ENCODE measurements around the gene TRIM43B.
"Not testable (repeated sequence)": the region's sequence is repeated elsewhere in the genome, so short reads cannot be mapped to it uniquely, and the experiment has no call there.

Gene TRIM43B

DNA sequence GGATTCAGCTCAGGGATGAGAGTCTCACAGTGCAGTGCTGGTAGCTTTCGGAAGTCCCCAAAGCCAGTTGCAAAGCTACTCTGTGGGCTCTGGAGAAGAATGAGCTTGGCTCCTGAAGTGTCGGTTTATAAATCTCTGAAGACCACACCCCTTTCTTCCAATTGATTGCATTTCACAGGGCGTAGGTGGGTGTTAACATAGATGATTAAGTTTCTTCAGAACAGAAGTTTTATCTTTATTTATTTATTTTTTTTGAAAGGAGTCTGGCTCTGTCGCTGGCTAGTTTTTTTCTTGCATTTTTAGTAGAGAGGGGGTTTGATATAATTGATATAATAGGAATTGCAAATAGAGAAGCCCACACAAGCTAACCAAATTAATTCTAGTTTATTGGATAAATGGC lies at the start of gene TRIM43B:
TRIM43B (minus strand) TSS at position 101 of the 400 bp plus-strand sequence. CDS start 2,040 bp downstream, outside the sequence.
- DNase-seq (ENCODE audit: low spot score): not testable (repeated sequence)

DNA sequence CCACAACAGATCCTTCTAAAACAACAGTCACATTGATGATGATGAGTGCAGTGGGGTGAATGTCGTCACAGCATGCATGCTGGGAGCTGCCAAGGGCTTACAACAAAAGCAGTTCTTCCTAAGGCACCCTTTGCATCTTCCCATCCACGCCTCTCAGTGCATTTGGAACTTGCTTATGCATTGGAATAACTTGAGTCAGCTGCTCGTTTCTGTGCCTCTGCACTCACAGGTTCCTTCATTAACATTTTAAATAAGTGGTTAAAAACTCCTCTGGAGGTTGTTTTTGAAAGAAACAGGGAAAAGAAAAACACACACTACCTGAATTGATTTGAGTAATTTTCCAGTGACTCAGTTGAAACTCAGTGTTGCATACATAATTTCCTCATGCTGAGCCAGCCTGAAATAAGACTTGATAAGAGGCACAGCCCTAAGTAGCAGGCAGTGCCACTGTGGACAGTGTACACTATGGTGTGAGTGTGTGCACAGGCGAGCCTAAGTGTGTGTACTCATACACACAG lies 46.8 kb upstream of the TRIM43B start:
- no peak for DNase-seq (ENCODE audit: low spot score)

DNA sequence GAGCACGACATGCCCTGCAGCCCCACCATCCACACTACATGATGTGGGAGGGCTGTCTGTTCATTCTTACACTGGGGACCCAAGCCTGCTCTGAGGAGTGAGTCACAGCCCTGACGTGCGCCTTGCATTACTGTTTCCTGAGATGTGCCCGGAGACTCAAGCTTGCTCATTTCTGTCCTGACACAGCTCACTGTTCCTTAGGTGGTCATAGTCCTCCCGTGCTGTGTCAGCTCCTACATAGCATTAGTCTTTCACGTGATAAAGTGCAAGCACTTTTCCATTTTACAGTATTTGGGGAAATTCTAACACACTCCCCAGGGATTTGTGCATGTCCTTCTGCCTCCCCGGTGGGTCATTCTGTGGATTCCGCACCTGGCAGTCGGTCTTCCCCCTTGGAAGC lies 46.2 kb upstream of the TRIM43B start:
- DNase-seq (ENCODE audit: low spot score): peak; percentile 48

DNA sequence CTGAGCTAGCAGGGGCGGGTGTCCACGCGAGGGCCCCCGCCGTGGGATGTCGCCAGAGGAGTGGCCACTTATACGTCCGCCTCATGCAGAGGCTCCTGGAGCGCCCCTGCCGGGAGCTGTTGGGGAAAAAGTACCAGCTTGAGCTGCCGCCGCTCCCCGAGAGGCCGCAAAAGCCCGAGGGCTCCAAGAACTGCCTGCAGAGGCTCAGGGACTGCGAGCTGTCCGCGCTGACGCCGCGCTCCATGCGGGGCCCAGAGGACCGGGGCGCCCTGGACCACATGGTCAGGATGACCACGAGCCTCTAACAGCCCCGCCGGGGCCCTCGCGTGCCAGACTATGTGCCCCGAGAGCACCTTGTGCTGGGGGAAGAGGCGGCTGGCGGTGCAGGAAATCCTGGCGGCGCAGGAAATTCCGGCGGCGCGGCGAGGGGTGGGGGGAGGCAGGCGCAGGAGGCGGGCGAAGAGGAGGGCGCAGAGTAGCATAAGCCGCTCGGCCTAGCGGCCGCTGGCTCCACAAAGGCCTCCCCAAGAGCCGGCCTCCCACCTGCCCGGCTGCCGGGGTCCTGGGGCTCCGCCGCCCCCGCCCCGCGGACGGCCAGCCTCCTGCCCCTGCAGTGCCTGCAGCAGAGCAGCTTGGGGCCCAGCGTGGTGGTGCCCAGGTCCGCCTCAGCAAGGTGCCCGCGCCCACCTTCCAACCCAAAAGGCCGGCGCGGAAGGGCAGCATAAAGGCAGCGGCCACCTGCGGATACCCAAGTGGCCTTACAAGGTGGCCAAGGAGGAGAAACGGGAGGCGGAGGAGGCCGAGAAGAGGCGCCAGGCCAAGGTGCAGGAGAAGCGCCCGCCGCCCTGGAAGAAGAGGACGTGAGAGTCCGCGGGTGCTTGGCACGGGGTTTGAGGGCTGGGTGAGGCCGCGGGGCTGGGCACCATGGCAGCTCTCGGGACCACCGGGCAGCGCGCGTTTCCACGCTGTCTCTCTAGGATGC lies 42.1 kb upstream of the TRIM43B start:
- DNase-seq (ENCODE audit: low spot score): peak; percentile 80

DNA sequence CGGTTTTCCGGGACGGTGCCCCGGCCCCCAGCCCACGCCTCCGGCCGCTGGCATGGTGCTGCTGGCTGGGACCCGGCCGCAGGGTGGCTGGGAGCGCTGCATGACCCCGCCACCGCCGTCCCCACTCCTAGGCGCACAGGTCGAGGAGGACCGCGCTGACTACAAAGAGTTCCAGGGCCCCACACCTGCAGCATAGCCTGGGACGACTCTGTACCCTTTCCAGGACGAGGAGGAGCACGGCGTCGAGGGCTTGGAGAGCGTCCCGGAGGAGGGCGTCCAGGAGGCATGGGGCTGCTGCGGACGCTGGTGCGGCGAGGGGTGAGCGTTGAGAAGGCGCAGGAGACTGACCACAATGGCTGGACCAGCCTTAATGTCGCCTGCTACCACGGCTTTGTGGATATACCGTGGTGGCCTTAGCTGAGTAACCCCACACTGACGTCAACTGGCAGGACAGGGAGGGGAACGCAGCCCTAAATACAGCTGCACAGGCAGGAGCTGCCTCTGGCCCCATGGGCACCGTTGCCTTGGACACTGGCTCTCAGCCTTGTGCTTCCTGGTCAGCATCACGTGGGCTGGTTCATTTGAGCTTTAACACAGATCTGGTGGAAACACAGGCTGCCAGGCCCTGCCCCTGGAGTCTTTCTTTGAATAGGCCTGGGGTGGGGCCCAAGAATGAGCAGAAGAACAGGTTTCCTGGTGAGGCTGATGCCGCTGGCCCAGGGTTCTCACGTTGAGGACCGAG lies 40.9 kb upstream of the TRIM43B start:
- DNase-seq (ENCODE audit: low spot score): no peak

DNA sequence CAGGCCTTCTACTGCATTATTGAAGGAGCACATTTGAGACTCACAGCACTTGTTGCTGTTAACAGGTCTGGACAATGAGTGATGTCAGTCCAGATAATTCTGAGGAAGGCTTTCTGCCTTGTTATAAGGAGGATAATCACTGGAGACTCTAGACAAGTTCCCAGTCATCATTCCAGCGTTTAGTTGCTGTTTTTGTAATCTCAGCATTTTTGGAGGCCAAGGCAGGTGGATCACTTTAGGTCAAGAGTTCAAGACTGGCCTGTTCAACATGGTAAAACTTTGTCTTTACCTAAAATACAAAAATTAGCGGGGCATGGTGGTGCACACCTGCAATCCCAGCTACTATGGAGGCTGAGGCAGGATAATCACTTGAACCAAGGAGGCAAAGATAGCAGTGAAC lies 39.6 kb upstream of the TRIM43B start:
- no peak for DNase-seq (ENCODE audit: low spot score)

DNA sequence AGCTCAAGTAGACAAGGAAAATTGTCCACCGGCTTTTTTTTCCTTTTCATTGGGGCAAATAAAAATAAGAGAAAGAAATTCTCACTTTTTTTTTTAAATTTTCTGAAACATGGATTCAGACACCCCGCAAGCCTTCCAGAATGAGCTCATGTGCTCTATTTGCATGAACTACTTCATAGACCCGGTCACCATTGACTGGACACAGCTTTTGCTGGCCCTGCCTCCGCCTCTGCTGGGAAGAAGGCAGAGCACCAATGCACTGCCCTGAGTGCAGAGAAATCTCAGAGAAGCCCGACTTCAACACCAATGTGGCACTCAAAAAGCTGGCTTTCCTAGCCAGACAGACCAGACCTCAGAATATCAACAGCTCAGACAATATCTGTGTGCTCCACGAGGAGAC lies 30.2 kb upstream of the TRIM43B start:
- DNase-seq (ENCODE audit: low spot score): no peak

DNA sequence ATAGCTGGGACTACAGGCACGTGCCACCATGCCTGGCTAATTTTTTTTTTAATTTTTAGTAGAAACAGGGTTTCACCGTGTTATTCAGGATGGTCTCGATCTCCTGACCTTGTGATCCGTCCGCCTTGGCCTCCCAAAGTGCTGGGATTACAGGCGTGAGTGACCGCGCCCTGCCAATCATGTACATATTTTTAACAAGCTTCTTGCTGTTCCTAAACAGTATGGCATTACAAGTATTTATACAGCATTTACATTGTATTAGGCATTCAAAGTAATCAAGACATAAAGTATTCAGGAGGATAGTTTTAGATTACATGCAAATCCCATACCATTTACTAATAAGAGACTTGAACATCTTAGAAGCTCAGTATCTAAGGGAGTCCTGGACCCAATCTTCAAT lies 29.7 kb upstream of the TRIM43B start:
- DNase-seq (ENCODE audit: low spot score): not testable (repeated sequence)

DNA sequence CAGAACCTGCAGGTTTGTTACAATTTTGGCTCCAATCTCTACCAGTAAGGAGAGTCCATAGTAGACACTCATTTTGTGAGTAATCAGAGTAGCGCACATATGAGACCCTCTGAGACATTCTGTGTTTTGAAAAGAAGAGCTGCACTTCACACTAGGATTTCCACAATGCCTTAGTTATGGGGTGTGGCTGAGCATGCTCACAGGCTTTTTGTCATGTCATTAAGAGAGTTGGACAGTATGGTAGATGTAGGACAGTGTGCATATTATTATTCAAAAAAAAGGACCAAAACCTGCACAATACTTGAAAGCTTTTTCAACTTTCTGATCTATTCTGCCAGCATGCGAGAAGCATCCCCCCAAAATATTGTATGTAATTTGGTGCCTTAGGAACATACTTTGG lies 24.9 kb upstream of the TRIM43B start:
- DNase-seq (ENCODE audit: low spot score): no peak

DNA sequence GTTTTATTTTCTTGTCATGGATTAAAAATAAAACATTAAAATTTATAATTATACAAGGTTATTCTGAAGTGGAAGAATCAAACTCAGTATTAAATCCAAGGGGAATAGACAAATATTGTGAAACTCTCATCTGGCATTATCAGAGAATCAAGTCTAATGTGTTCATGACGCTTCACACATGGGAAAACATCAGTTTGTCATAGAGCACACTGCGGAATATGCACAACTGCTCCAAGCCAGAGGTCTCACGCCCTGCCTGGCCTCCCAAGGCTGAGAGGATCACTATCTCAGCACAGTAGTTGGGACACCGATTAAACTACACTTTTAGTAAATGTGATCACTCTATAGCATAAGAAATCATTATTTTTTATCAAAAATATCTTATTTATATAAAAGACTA lies 20.7 kb upstream of the TRIM43B start:
- no peak for DNase-seq (ENCODE audit: low spot score)

DNA sequence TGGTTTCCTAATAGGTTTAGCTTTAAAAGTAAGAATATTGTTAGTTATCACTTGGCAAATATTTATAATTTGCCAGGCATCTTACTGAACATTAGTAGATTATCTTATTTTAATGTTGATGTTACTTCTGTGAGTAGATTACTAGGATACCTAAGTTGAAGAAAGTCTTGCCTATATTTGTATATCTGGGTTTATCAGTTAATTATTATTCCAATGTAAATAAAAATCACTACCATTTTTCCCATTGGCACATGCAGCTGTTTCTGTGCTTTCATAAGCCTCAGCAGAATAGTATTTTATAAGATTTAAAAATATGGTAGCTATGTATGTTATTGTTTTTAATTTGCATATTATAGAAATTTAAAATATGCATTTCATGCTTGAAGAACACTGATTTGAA lies 16.3 kb upstream of the TRIM43B start:
- no peak for DNase-seq (ENCODE audit: low spot score)

DNA sequence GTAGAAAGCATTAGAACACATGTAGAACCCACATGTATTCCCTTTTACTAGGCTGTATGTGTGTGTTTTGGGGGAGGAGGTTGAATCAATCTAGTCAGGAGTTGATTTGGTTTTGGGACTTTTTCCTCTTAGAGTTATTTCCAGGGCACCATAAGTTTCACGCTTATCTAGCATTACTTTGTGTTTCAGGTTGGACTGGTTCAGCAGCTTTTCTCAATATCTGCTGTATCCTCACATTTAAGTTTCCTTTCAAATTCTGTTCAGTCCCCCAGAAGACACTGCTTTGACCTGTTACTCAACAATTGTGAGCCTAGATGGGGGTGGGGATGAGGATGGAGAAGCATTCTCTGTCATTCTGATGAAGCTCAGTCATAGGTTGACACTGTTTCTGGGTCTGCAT lies 7.5 kb upstream of the TRIM43B start:
- DNase-seq (ENCODE audit: low spot score): not testable (repeated sequence)

DNA sequence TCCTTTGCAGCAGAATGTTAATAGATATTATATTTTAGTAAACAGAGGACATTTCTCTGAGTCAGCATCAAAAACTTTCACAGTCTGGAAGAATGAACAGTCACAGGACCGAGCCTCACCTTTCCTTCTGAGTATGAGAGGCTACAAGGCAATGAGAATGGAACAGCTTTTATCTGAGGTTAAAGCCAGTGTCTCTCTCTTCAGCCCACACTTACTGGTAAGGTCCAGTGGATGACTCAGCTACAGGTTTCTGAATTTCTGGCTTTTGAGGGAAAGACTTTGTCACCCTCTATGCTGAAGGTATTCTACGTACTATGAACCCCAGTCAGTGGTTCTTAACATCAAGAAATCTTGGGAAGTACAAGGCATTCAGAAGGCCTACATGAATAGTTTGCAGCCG lies 9.5 kb downstream of the TRIM43B start:
- DNase-seq (ENCODE audit: low spot score): not testable (repeated sequence)

DNA sequence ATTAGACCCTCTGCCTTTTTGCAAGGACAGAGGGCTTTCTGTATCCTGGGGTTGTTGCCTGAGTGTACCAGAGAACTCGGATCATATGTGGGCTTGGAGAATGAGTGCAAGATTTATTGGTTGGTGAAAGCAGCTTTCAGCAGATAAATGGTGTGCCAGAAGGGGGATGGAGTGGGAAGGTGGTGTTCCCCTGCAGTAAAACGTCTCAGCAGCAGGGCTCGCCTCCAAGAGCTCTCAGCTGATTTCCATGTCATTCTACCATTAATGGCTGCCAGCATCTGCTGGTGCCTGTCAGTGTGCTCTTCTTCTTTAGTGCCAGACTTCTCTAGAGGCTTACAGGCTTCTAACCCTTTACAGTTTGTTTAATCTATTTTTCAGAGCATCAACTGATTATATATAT lies 16.6 kb downstream of the TRIM43B start:
- not testable (repeated sequence) for DNase-seq (ENCODE audit: low spot score)

DNA sequence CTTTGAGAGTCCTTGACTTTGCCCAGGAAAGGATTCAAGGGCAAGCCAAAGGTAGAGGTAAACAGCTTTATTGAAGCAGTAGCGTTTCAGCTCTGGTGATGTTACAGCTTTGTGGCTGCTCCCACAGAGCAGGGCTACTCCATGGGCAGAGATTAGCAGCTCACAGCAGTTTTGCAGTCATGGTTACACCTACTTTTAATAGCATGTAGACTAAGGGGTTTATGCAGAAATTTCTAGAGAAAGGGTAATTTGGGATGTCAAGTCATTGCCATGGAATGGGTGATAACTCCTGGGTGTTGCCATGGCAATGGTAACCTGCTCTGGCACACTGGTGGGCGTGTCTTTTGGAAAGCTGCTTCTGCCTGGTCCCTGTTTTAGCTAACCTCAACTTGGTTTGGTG lies 18.0 kb downstream of the TRIM43B start:
- DNase-seq (ENCODE audit: low spot score): not testable (repeated sequence)

DNA sequence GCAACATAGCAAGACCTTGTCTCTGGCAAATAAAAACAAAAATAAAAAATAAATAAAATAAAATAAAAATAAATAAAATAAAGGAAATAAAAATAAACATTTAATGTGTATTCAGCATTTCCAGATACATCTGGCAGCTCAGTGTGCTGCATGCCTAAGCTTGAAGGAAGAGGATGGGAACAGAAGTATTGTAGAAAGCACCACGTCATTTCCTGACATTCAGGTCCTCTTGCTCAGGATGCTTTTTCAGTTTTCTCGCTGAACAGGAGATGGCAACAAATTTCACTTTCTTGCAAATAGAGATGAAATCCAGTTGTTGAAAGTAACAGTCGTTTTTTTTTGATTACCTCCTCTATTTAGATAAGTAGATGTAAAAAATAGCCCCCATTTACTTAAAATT lies 21.3 kb downstream of the TRIM43B start:
- DNase-seq (ENCODE audit: low spot score): not testable (repeated sequence)

DNA sequence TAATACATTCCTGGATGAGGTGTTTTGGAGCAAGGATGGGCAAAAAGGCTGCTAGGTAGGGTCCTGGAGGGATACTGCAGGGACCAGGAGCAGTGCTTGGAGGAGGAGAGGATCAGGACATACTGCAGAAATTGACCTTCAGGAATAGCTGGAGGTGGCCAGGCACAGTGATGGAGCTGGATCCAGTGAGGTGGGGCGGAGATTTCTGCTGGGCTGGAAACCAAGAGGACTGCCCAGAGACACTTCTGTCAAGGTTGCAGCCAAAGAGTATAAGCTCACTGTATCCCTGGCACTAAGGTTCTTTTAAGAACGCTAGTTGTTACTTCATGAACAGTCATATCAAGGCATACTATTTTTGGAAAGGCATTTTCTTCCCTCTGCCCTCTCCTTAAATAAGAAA lies 39.2 kb downstream of the TRIM43B start:
- DNase-seq (ENCODE audit: low spot score): not testable (repeated sequence)

DNA sequence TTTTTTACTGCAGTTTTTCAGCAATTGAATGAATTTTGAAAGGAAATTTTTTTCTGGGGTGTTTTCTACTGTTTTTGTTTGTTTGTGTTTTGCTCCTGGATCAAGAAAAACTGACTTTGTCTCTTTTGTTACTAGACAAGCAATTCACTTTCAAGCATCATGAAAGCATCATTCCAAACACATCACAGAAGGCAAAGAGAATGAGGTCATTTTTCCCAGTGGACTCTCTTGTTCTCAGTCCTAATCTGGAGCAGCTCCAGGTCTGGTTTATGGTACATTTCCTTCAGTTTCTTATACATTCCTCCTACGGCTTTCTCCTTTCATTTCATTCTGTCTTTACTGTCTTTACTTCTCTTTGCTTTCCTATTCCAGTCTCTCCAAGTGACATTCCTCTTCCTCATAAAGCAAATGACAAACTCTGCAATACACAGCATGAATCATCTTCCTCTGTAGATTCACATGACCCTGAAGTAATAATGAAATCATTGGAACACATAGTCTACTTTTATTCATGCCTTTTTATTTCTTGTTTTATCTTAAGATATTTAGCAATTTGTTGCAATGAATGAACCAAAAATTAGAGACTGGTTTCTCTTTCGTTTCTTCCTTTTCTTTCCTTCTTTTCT lies 42.0 kb downstream of the TRIM43B start:
- DNase-seq (ENCODE audit: low spot score): not testable (repeated sequence)

DNA sequence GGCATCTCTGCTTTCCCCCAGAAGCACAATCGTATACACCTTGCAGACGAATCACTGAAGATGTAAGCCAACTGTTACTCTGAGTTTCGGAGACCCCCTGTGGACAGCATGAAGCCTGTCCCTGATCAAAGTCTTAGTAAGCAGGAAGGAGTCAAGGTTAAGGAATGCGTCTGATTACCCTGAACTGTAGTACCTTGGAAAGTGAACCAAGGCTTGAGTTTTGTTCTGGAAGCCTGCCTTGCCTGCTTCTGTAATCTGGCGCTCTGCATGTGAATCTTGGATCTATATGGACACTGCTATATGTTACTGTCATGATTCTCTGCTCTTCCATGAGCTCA lies 48.7 kb downstream of the TRIM43B start:
- DNase-seq (ENCODE audit: low spot score): not testable (repeated sequence)

DNA sequence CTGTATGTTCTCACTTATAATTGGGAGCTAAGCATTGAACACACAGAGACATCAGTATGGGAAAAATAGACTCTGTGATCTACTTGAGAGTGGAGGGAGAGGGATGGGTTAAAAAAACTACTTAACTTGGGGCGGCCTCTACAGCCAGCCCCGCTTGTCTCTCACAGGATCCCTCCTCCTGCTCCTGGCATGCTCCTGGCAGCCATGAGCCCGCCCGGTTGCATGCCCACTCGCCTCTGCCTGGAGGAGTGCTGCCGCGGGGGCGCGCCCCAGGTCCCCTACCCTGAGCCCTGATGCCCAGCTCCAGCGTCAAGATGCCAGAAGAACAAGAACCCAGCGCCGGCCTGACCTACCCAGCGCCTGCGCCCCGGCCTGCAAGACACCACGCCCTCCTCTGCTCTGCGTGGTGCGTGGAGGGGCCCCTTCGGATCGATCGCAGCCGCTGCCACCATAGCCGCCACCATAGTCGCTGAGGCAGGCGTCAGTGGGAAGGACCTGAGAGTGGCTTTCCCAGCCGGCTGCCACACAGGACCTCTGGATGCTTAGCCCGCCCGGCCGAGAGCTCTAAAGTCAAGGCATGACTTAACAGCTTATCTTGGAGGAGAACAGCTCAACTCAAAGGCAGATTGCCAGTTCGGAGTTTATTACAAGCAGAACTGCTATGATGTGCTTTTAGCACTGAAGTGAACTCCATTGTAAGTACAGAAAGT lies 49.2 kb downstream of the TRIM43B start:
- not testable (repeated sequence) for DNase-seq (ENCODE audit: low spot score)

DNA sequence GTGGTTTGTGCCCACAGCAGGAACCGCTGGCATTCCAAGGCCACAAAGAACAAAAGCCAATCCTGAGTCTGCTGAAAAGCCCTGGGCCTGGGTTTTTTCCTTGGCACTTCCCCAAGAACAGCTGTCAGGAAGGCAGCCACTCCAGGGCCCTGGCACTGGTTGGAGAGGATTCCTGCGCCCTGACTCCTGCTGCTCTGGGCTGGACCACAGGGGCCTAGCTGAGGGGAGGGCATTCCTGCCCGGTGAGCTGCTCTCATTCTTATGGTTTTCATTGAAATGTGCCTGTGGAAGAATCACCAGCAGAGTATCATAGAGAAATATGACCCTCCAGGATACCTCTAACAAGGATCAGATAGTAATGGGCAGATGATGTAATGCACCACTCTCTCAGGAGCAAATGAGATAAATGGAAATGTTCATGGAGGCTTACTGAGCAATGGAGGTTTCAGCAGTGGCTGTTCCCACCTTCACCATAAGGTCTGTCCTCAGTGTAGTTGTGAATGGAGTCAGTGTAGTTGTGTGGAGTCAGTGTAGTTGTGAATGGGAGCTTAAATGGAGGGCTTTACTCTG lies 50.0 kb downstream of the TRIM43B start:
- DNase-seq (ENCODE audit: low spot score): not testable (repeated sequence)

Measured in AG08396 (cell line).